Breast epithelium (tissue), 4 donors: ENCODE data around the gene ASPM. TPM values are rescaled to one million over a fixed set of nuclear protein-coding genes. Genes with fewer than 3 reads are reported as not detected.

Experiments
- DNase-seq, 2 donors: peaks; one replicate each; pipeline ENCODE4 v3.0.0-alpha.2; 2019; ENCODE audit warnings: low spot score in 2 of 2
- H3K27ac ChIP-seq, 2 donors: fragments of 200-600 bp; sonication (generic) in 1 of 2; one replicate each; pipeline ENCODE4 v1.5.1; 2016 to 2019; ENCODE audit warnings: mild to moderate bottlenecking in 1 of 2
- H3K27me3 ChIP-seq, 2 donors: fragments of 200-600 bp; sonication (generic) in 1 of 2; one replicate each; pipeline versions ENCODE4 v1.5.1 to v1.6.0; 2017 to 2019; ENCODE audit warnings: control low read depth in 1 of 2, mild to moderate bottlenecking in 1 of 2
- H3K36me3 ChIP-seq: fragments of 200-600 bp; one replicate; pipeline ENCODE4 v1.5.1; 2019
- H3K4me1 ChIP-seq, 2 donors: fragments of 200-600 bp; sonication (generic); one replicate each; pipeline ENCODE4 v1.5.1; 2016 to 2019; ENCODE audit warnings: control low read depth in 1 of 2
- H3K4me3 ChIP-seq, 3 donors: fragments of 200-600 bp; sonication (generic); 1 replicate in 2 of 3; 2 replicates in 1 of 3; pipeline ENCODE4 v1.5.1; 2016 to 2019; ENCODE audit warnings: mild to moderate bottlenecking in 3 of 3, moderate library complexity in 2 of 3
- H3K9me3 ChIP-seq, 2 donors: fragments of 200-600 bp; sonication (generic) in 1 of 2; one replicate each; pipeline ENCODE4 v1.5.1; 2016 to 2019; ENCODE audit warnings: control low read depth in 1 of 2
- POLR2A ChIP-seq: fragments of 450-650 bp; IDR thresholded peaks from one replicate; pipeline ENCODE4 v1.6.1; 2016; ENCODE audit warnings: antibody characterized with exemption, mild to moderate bottlenecking, moderate library complexity
- POLR2AphosphoS5 ChIP-seq, 3 donors: sonication (generic); formaldehyde crosslinking; IDR thresholded peaks; one replicate each; pipeline ENCODE4 v1.6.1; 2017; ENCODE audit warnings: antibody characterized with exemption in 3 of 3
- intact Hi-C: fragments of 100-400 bp; cut with DNase I; formaldehyde crosslinking; loops from one replicate; pipeline ENCODE4 v1.15.1; 2023; ENCODE audit warnings: low total_unique reads
- total RNA-seq, 3 donors: library from RNA; depleted of rRNA; stranded (reverse); fragments of >200 nt; gene quantifications; one replicate each; pipeline ENCODE4 v1.1.0, GENCODE V29; 2016
- TF ChIP-seq, protein P1 (sequence below), 3 donors: fragments of 450-650 bp; IDR thresholded peaks; one replicate each; pipeline ENCODE4 v1.5.1; 2016 to 2017; ENCODE audit warnings: antibody characterized with exemption in 3 of 3, mild to moderate bottlenecking in 3 of 3, moderate library complexity in 3 of 3

Gene ASPM
- total RNA-seq, 3 donors from 2014 or later = under 0.01 to 3.2 (median 0.59) TPM

- H3K4me3 ChIP-seq = no peak overlapping the region
- TF ChIP-seq POLR2AphosphoS5 (IDR thresholded peaks at IDR 0.05) (no peak), POLR2A (no peak)
- TF ChIP-seq, protein P1, sequence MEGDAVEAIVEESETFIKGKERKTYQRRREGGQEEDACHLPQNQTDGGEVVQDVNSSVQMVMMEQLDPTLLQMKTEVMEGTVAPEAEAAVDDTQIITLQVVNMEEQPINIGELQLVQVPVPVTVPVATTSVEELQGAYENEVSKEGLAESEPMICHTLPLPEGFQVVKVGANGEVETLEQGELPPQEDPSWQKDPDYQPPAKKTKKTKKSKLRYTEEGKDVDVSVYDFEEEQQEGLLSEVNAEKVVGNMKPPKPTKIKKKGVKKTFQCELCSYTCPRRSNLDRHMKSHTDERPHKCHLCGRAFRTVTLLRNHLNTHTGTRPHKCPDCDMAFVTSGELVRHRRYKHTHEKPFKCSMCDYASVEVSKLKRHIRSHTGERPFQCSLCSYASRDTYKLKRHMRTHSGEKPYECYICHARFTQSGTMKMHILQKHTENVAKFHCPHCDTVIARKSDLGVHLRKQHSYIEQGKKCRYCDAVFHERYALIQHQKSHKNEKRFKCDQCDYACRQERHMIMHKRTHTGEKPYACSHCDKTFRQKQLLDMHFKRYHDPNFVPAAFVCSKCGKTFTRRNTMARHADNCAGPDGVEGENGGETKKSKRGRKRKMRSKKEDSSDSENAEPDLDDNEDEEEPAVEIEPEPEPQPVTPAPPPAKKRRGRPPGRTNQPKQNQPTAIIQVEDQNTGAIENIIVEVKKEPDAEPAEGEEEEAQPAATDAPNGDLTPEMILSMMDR (IDR thresholded peaks at IDR 0.05) = no peak
- no peak for DNase-seq
- intact Hi-C loops = no loop called here
- no peaks in the 10 kb centered on the region for H3K27me3 ChIP-seq
- H3K4me1 ChIP-seq = no peaks in the 10 kb centered on the region
- no peaks in the 10 kb centered on the region for H3K9me3 ChIP-seq
- H3K36me3 ChIP-seq = no peaks in the 10 kb centered on the region
- no peak overlapping the region for H3K27ac ChIP-seq
Observed at GRCh38 chr1:197092491-197093023, 53.9 kb downstream of the ASPM start.

- H3K9me3 ChIP-seq = peaks cover 7 to 14% of the 10 kb centered on the region in 2 donors
- H3K4me1 ChIP-seq = no peaks in the 10 kb centered on the region
- H3K36me3 ChIP-seq = no peaks in the 10 kb centered on the region
- no peak for DNase-seq
- no peak for TF ChIP-seq POLR2AphosphoS5 (IDR thresholded peaks at IDR 0.05)
- no peak for TF ChIP-seq POLR2A
- TF ChIP-seq, protein P1 (IDR thresholded peaks at IDR 0.05) = no peak
- H3K27me3 ChIP-seq = no peaks in the 10 kb centered on the region
- H3K27ac ChIP-seq = no peak overlapping the region
- intact Hi-C loops = no loop called here
- no peak overlapping the region for H3K4me3 ChIP-seq
Observed at GRCh38 chr1:197083474-197083873, 63.0 kb downstream of the ASPM start.

GRCh38 chr1:197081117-197081753 is 65.2 kb downstream of the ASPM start:
- peaks cover 7 to 14% of the 10 kb centered on the region in 2 donors for H3K9me3 ChIP-seq
- no peak for DNase-seq
- H3K27me3 ChIP-seq = no peaks in the 10 kb centered on the region
- no peaks in the 10 kb centered on the region for H3K36me3 ChIP-seq
- H3K4me1 ChIP-seq = no peaks in the 10 kb centered on the region
- H3K27ac ChIP-seq = no peak overlapping the region
- intact Hi-C loops = no loop called here
- TF ChIP-seq POLR2A (no peak), POLR2AphosphoS5 (IDR thresholded peaks at IDR 0.05) (no peak)
- TF ChIP-seq, protein P1 (IDR thresholded peaks at IDR 0.05) = no peak
- no peak overlapping the region for H3K4me3 ChIP-seq

DNA sequence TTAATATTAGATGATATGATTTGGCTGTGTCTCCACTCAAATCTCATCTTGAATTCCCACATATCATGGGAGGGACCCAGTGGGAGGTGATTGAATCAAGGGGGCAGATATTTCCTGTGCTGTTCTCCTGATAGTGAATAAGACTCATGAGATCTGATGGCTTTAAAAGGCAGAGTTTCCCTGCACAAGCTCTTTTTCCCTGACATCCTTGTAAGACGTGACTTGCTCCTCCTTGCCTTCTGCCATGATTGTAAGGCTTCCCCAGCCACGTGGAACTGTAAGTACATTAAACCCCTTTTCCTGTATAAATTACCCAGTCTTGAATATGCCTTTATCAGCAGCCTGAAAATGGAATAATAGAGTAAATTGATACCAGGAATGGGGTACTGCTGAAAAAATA is 66.1 kb downstream of the ASPM start:
- no peak for DNase-seq
- Histone ChIP-seq H3K4me3 (no peak overlapping the region), H3K36me3 (no peaks in the 10 kb centered on the region), H3K27ac (no peak overlapping the region), H3K4me1 (no peaks in the 10 kb centered on the region), H3K9me3 (peaks cover 7 to 14% of the 10 kb centered on the region in 2 donors), H3K27me3 (no peaks in the 10 kb centered on the region)
- TF ChIP-seq, protein P1 (IDR thresholded peaks at IDR 0.05) = no peak
- TF ChIP-seq POLR2AphosphoS5 (IDR thresholded peaks at IDR 0.05) (no peak), POLR2A (no peak)
- intact Hi-C loops = no loop called here

GRCh38 chr1:197076585-197076984 is 69.9 kb downstream of the ASPM start:
- Histone ChIP-seq H3K36me3 (no peaks in the 10 kb centered on the region), H3K27me3 (no peaks in the 10 kb centered on the region), H3K9me3 (peaks cover 5 to 14% of the 10 kb centered on the region in 2 donors), H3K4me1 (no peaks in the 10 kb centered on the region), H3K27ac (no peak overlapping the region), H3K4me3 (no peak overlapping the region)
- intact Hi-C loops = no loop called here
- TF ChIP-seq, protein P1 (IDR thresholded peaks at IDR 0.05) = no peak
- no peak for TF ChIP-seq POLR2AphosphoS5 (IDR thresholded peaks at IDR 0.05)
- no peak for TF ChIP-seq POLR2A
- no peak for DNase-seq
